ENCODE measurements around the gene LHB.

The LHB gene

GRCh38 chr19:49010453-49010852, 6.4 kb downstream of the LHB start:
- in situ Hi-C loops (cut with MboI; ENCODE audit: low sequenced_read_pairs), result no loop called here
- Histone ChIP-seq H3K36me3 (replicated peaks) (peaks cover 80% of the 10 kb centered on the region), H3K27me3 (ENCODE audit: low read depth) (no peaks in the 10 kb centered on the region), H3K9me3 (no peaks in the 10 kb centered on the region), H3K4me3 (no peak overlapping the region), H3K4me1 (no peaks in the 10 kb centered on the region)
- DNase-seq (ENCODE audit: low spot score in 2 of 2), result no peak

GRCh38 chr19:49009828-49010227, 7.1 kb downstream of the LHB start:
- Histone ChIP-seq H3K36me3 (replicated peaks) (peaks cover 79% of the 10 kb centered on the region), H3K4me3 (no peak overlapping the region), H3K27me3 (ENCODE audit: low read depth) (no peaks in the 10 kb centered on the region), H3K4me1 (no peaks in the 10 kb centered on the region), H3K9me3 (no peaks in the 10 kb centered on the region)
- no peak for DNase-seq (ENCODE audit: low spot score in 2 of 2)
- in situ Hi-C loops (cut with MboI; ENCODE audit: low sequenced_read_pairs), result no loop called here

GRCh38 chr19:49006905-49007304, 10.0 kb downstream of the LHB start:
- no peaks in the 10 kb centered on the region for H3K4me1 ChIP-seq
- no peak overlapping the region for H3K4me3 ChIP-seq
- no peaks in the 10 kb centered on the region for H3K9me3 ChIP-seq
- peaks cover 80% of the 10 kb centered on the region for H3K36me3 ChIP-seq (replicated peaks)
- in situ Hi-C loops (cut with MboI; ENCODE audit: low sequenced_read_pairs), result no loop called here
- no peaks in the 10 kb centered on the region for H3K27me3 ChIP-seq (ENCODE audit: low read depth)
- DNase-seq (ENCODE audit: low spot score in 2 of 2), result no peak

- no peak overlapping the region for H3K4me3 ChIP-seq
- no peak for DNase-seq (ENCODE audit: low spot score in 2 of 2)
- H3K36me3 ChIP-seq (replicated peaks), result peaks cover 70% of the 10 kb centered on the region
- in situ Hi-C loops (cut with MboI; ENCODE audit: low sequenced_read_pairs), result no loop called here
- no peaks in the 10 kb centered on the region for H3K27me3 ChIP-seq (ENCODE audit: low read depth)
- H3K4me1 ChIP-seq, result no peaks in the 10 kb centered on the region
- H3K9me3 ChIP-seq, result no peaks in the 10 kb centered on the region
Observed at GRCh38 chr19:49004964-49005614, 11.8 kb downstream of the LHB start.

- no peak overlapping the region for H3K4me3 ChIP-seq
- H3K4me1 ChIP-seq, result no peaks in the 10 kb centered on the region
- peaks cover 69% of the 10 kb centered on the region for H3K36me3 ChIP-seq (replicated peaks)
- H3K9me3 ChIP-seq, result no peaks in the 10 kb centered on the region
- in situ Hi-C loops (cut with MboI; ENCODE audit: low sequenced_read_pairs), result no loop called here
- H3K27me3 ChIP-seq (ENCODE audit: low read depth), result no peaks in the 10 kb centered on the region
- no peak for DNase-seq (ENCODE audit: low spot score in 2 of 2)
Observed at GRCh38 chr19:49004133-49004532, 12.8 kb downstream of the LHB start.

- Histone ChIP-seq H3K4me3 (no peak overlapping the region), H3K9me3 (no peaks in the 10 kb centered on the region), H3K4me1 (peaks cover 3% of the 10 kb centered on the region), H3K27me3 (ENCODE audit: low read depth) (no peaks in the 10 kb centered on the region), H3K36me3 (replicated peaks) (peaks cover 43% of the 10 kb centered on the region)
- in situ Hi-C loops (cut with MboI; ENCODE audit: low sequenced_read_pairs), result no loop called here
- DNase-seq (ENCODE audit: low spot score in 2 of 2), result peak; percentile 60 to 85
Observed at GRCh38 chr19:48999481-49000325, 17.2 kb downstream of the LHB start.

- Histone ChIP-seq H3K27me3 (ENCODE audit: low read depth) (no peaks in the 10 kb centered on the region), H3K36me3 (replicated peaks) (peaks cover 28% of the 10 kb centered on the region), H3K4me3 (no peak overlapping the region), H3K9me3 (no peaks in the 10 kb centered on the region), H3K4me1 (peaks cover 3% of the 10 kb centered on the region)
- in situ Hi-C loops (cut with MboI; ENCODE audit: low sequenced_read_pairs), result no loop called here
- peak; percentile 78 to 88 for DNase-seq (ENCODE audit: low spot score in 2 of 2)
Observed at GRCh38 chr19:48997972-48998371, 18.9 kb downstream of the LHB start.

- in situ Hi-C loops (cut with MboI; ENCODE audit: low sequenced_read_pairs), result no loop called here
- DNase-seq (ENCODE audit: low spot score in 2 of 2), result no peak
- Histone ChIP-seq H3K36me3 (replicated peaks) (peaks cover 9% of the 10 kb centered on the region), H3K4me1 (peaks cover 3% of the 10 kb centered on the region), H3K9me3 (no peaks in the 10 kb centered on the region), H3K4me3 (peak overlapping the region; percentile 72), H3K27me3 (ENCODE audit: low read depth) (no peaks in the 10 kb centered on the region)
Observed at GRCh38 chr19:48994035-48994386, 22.9 kb downstream of the LHB start.

- peak within 1 kb of the TSS; percentile 72 for H3K4me3 ChIP-seq
- H3K9me3 ChIP-seq, result no peaks in the 10 kb centered on the region
- DNase-seq (ENCODE audit: low spot score in 2 of 2), result peak; percentile 97 to 100
- peaks cover 3% of the 10 kb centered on the region for H3K4me1 ChIP-seq
- H3K27me3 ChIP-seq (ENCODE audit: low read depth), result no peaks in the 10 kb centered on the region
- in situ Hi-C loops (cut with MboI; ENCODE audit: low sequenced_read_pairs), result no loop called here
- peaks cover 11% of the 10 kb centered on the region for H3K36me3 ChIP-seq (replicated peaks)
Observed at GRCh38 chr19:48993175-48994034, 23.5 kb downstream of the LHB start, which contains the start of the genes GYS1 and RUVBL2. GYS1 (minus strand) TSS chr19:48993309; CDS start chr19:48993112, 197 bp downstream. RUVBL2 (plus strand) TSS chr19:48993887; CDS start chr19:48993912, 25 bp downstream.

GRCh38 chr19:48992581-48993174, 24.2 kb downstream of the LHB start:
- no peaks in the 10 kb centered on the region for H3K9me3 ChIP-seq
- in situ Hi-C loops (cut with MboI; ENCODE audit: low sequenced_read_pairs), result no loop called here
- DNase-seq (ENCODE audit: low spot score in 2 of 2), result peak in 1 of 2 experiments; percentile 36
- H3K4me1 ChIP-seq, result peaks cover 3% of the 10 kb centered on the region
- H3K36me3 ChIP-seq (replicated peaks), result peaks cover 18% of the 10 kb centered on the region
- H3K4me3 ChIP-seq, result peak overlapping the region; percentile 72
- no peaks in the 10 kb centered on the region for H3K27me3 ChIP-seq (ENCODE audit: low read depth)

- Histone ChIP-seq H3K9me3 (no peaks in the 10 kb centered on the region), H3K4me3 (peak overlapping the region; percentile 72), H3K4me1 (peaks cover 3% of the 10 kb centered on the region), H3K27me3 (ENCODE audit: low read depth) (no peaks in the 10 kb centered on the region), H3K36me3 (replicated peaks) (peaks cover 22% of the 10 kb centered on the region)
- in situ Hi-C loops (cut with MboI; ENCODE audit: low sequenced_read_pairs), result no loop called here
- DNase-seq (ENCODE audit: low spot score in 2 of 2), result peak; percentile 56 to 74
Observed at GRCh38 chr19:48991873-48992580, 24.9 kb downstream of the LHB start.

GRCh38 chr19:48991011-48991609, 25.8 kb downstream of the LHB start:
- Histone ChIP-seq H3K36me3 (replicated peaks) (peaks cover 26% of the 10 kb centered on the region), H3K4me3 (no peak overlapping the region), H3K4me1 (peaks cover 3% of the 10 kb centered on the region), H3K27me3 (ENCODE audit: low read depth) (no peaks in the 10 kb centered on the region), H3K9me3 (no peaks in the 10 kb centered on the region)
- no peak for DNase-seq (ENCODE audit: low spot score in 2 of 2)
- in situ Hi-C loops (cut with MboI; ENCODE audit: low sequenced_read_pairs), result no loop called here
